HAP-1 (cell line): ENCODE data around the gene GPR32.
"Not testable (repeated sequence)": the region's sequence is repeated elsewhere in the genome, so short reads cannot be mapped to it uniquely, and the experiment has no call there.

ENCODE experiments used
- DNase-seq, 2 experiments: peaks; one replicate each; pipeline ENCODE4 v3.0.0-alpha.2; 2016 to 2020; ENCODE audit warnings: low spot score in 2 of 2
- H3K27me3 ChIP-seq: fragments of 250-450 bp; sonication (Bioruptor Pico); 2 replicates; pipeline ENCODE4 v1.5.1; 2020; ENCODE audit warnings: low read depth, mild to moderate bottlenecking, moderate library complexity
- H3K36me3 ChIP-seq: fragments of 250-450 bp; sonication (Bioruptor Pico); replicated peaks from 2 replicates; pipeline ENCODE4 v1.5.1; 2020; ENCODE audit warnings: mild to moderate bottlenecking
- H3K4me1 ChIP-seq: fragments of 250-450 bp; sonication (Bioruptor Pico); 2 replicates; pipeline ENCODE4 v1.5.1; 2020; ENCODE audit warnings: mild to moderate bottlenecking
- H3K4me3 ChIP-seq: fragments of 250-450 bp; sonication (Bioruptor Pico); 2 replicates; pipeline ENCODE4 v1.5.1; 2020; ENCODE audit warnings: mild to moderate bottlenecking, moderate library complexity
- H3K9me3 ChIP-seq: fragments of 250-450 bp; sonication (Bioruptor Pico); 2 replicates; pipeline ENCODE4 v1.5.1; 2020; ENCODE audit warnings: mild to moderate bottlenecking, moderate library complexity
- in situ Hi-C: fragments of 300-500 bp; cut with MboI; formaldehyde crosslinking; loops from 3 replicates; pipeline ENCODE4 v1.14.3; 2020; ENCODE audit warnings: low sequenced_read_pairs, inconsistent platforms, mixed read lengths

The GPR32 gene

DNA sequence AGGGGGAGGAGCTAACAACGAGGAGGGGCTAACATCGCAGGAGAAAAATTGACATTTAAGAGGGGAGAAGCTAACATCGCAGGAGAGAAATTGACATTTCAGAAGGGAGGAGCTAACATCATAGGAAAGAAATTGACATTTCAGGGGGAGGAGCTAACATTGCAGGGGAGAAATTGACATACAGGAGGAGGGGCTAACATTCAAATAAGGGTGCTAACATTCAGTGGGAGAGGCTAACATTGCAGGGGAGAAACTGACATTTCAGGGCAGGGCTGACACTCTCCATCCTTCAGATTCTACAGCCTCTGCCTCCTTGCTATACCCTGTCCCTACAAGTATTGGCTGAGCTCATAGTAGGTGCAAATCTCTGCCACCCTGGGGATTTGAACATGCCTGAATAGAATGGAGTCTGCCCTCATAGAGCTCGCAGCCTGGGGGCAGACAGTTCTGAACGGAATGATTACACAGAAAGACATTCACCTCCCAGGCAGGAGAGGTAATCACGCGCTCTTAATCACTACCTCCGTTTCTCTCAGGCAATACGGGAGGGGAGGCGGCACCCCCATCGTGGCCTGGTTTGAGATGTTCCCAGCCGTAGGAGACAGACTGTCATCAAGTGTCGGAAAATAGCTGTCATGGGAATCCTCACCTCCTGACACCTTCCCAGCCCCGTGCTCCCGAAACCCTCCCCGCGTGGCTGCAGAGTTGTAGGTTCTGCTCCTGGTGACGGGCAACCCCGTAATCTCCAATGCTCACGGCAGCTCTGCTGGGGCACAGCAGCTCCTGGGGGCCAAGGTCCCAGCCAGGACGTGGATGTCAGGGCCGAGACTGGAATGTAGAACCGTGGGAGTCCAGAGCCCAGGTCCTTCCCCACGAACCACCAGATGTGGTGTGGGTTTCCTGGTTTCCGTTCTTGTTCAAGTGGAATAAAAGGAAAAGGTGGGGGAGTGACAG is 9.5 kb downstream of the GPR32 start:
- no peaks in the 10 kb centered on the region for H3K36me3 ChIP-seq
- H3K9me3 ChIP-seq = no peaks in the 10 kb centered on the region
- in situ Hi-C loops = loop anchor here (5.0 to 10.0 kb wide), 2 partner anchors 242 to 405 kb away; partner anchors contain the start of gene NR1H2
- no peak overlapping the region for H3K4me3 ChIP-seq
- H3K27me3 ChIP-seq = peaks cover 39% of the 10 kb centered on the region
- no peak for DNase-seq
- H3K4me1 ChIP-seq = no peaks in the 10 kb centered on the region; the same call in 1 of the 2 replicates

DNA sequence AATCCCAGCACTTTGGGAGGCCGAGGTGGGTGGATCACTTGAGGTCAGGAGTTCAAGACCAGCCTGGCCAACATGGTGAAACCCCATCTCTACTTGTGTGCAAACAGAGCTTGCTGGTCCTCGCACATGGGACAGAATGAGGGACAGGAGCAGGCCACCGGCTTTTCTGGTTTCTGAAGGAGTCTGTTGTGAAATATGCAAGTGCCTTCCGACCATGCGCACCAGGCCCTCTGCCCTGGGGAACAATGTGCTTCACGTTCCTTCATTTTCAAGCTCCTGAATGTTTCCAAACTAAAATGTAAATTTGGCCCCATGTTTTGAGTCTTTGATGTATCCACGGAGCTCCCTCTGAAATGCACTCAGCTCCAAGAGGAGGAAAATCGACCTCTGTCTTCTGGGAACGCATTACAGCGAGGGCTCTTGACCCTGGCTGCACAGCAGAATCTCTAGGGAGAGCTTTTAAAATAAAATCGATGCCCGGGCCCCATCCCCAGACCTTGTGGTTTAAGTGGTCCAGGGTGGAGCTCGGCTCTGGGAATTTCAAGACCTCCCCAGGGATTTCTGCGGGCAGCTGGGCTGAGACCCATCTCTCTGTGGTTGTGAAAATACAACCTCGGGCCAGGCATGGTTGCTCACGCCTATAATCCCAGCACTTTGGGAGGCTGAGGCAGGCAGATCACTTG is 10.6 kb downstream of the GPR32 start:
- in situ Hi-C loops = loop anchor here (10.0 kb wide), 1 partner anchor 406 kb away; the partner anchor contains the start of gene NR1H2
- DNase-seq = no peak
- Histone ChIP-seq H3K4me1 (no peaks in the 10 kb centered on the region; the same call in 1 of the 2 replicates), H3K4me3 (no peak overlapping the region), H3K27me3 (peaks cover 36% of the 10 kb centered on the region), H3K36me3 (no peaks in the 10 kb centered on the region), H3K9me3 (no peaks in the 10 kb centered on the region)

DNA sequence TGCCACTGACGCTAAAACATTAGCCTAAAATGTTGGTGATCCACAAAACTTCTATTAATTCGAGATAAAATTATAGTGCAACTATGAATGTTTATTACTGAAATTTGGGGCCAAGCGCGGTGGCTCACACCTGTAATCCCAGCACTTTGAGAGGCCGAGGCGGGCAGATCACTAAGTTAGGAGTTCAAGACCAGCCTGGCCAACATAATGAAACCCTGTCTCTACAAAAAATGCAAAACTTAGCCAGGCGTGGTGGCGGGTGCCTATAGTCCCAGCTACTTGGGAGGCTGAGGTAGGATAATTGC is 13.5 kb downstream of the GPR32 start:
- not testable (repeated sequence) for DNase-seq
- in situ Hi-C loops = loop anchor here (10.0 kb wide), 1 partner anchor 409 kb away; the partner anchor contains the start of gene NR1H2

GRCh38 chr19:50784710-50785109 is 14.4 kb downstream of the GPR32 start:
- Histone ChIP-seq H3K36me3 (no peaks in the 10 kb centered on the region), H3K9me3 (no peaks in the 10 kb centered on the region)
- no peak for DNase-seq

More for the DNA sequence above, 13.5 kb downstream of the GPR32 start:
- not testable (repeated sequence) for H3K36me3 ChIP-seq, H3K9me3 ChIP-seq, H3K4me3 ChIP-seq, H3K4me1 ChIP-seq
- H3K27me3 ChIP-seq = peaks cover 19% of the 10 kb centered on the region

GRCh38 chr19:50785329-50785728 is 15.1 kb downstream of the GPR32 start:
- in situ Hi-C loops = loop anchor here (10.0 kb wide), 1 partner anchor 411 kb away; the partner anchor contains the start of gene NR1H2
- no peaks in the 10 kb centered on the region for H3K4me1 ChIP-seq
- no peaks in the 10 kb centered on the region for H3K9me3 ChIP-seq
- H3K4me3 ChIP-seq = no peak overlapping the region
- H3K27me3 ChIP-seq = peaks cover 5% of the 10 kb centered on the region
- H3K36me3 ChIP-seq = no peaks in the 10 kb centered on the region
- no peak for DNase-seq

More at GRCh38 chr19:50784710-50785109, 14.4 kb downstream of the GPR32 start:
- no peak overlapping the region for H3K4me3 ChIP-seq
- in situ Hi-C loops = loop anchor here (10.0 kb wide), 1 partner anchor 410 kb away; the partner anchor contains the start of gene NR1H2
- no peaks in the 10 kb centered on the region for H3K4me1 ChIP-seq
- H3K27me3 ChIP-seq = peaks cover 11% of the 10 kb centered on the region

DNA sequence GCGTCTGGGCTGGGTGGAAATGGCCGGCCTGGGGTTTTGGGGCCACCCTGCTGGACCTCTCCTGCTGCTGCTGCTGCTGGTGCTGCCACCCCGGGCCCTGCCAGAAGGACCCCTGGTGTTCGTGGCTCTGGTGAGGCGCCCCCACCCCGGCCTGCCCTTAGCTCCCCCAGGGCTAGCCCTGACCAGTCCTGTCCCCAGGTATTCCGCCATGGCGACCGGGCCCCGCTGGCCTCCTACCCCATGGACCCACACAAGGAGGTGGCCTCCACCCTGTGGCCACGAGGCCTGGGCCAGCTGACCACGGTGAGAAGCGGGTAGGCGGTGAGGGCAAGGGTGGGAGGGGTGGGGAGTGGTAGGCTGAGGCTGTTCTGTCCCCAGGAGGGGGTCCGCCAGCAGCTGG is 20.1 kb downstream of the GPR32 start, which contains the start of gene ACP4:
Gene ACP4 (plus strand): TSS at position 20 of the 400 bp plus-strand sequence. CDS start 0 bp downstream, at position 20.
- H3K27me3 ChIP-seq = no peaks in the 10 kb centered on the region
- DNase-seq = no peak
- H3K4me1 ChIP-seq = no peaks in the 10 kb centered on the region
- H3K9me3 ChIP-seq = no peaks in the 10 kb centered on the region
- in situ Hi-C loops = no loop called here
- no peak within 1 kb of the TSS for H3K4me3 ChIP-seq
- H3K36me3 ChIP-seq = no peaks in the 10 kb centered on the region; the same call in 1 of the 2 replicates

DNA sequence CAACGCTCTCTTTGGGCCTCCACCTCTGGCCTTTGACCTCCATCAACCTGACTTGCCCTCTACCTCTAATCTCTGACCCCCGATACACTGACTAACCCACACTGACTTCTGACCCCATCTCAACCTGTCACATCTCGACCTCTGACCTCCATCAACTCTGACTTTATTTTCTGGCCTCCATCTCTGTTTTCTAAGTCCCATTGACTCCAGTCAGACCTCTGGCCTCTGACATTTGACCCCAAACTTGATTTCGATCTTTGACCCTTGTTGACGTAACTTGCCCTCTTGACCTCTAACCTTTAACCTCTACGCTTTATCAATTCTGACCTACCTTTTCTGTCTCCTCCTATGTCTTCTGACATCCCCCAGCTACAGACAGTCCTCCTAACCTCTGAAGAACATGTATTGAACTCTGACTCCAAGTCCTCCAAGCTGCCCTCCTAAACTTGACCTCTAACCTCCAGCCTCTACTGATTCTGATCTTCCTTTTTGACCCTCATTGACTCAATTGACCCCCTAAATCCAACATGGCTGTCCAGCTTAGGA is 20.7 kb downstream of the GPR32 start:
- no peaks in the 10 kb centered on the region for H3K27me3 ChIP-seq
- no peak for DNase-seq
- no peaks in the 10 kb centered on the region; the same call in 1 of the 2 replicates for H3K36me3 ChIP-seq
- H3K4me1 ChIP-seq = no peaks in the 10 kb centered on the region
- in situ Hi-C loops = no loop called here
- no peaks in the 10 kb centered on the region for H3K9me3 ChIP-seq
- H3K4me3 ChIP-seq = no peak overlapping the region

- no peak overlapping the region for H3K4me3 ChIP-seq
- peaks cover 3% of the 10 kb centered on the region; the same call in 1 of the 2 replicates for H3K36me3 ChIP-seq
- H3K27me3 ChIP-seq = no peaks in the 10 kb centered on the region
- no peaks in the 10 kb centered on the region for H3K4me1 ChIP-seq
- in situ Hi-C loops = no loop called here
- no peaks in the 10 kb centered on the region for H3K9me3 ChIP-seq
- no peak for DNase-seq
Observed at GRCh38 chr19:50791594-50792271, 21.5 kb downstream of the GPR32 start.

- Histone ChIP-seq H3K9me3 (no peaks in the 10 kb centered on the region), H3K4me3 (no peak overlapping the region), H3K4me1 (no peaks in the 10 kb centered on the region), H3K36me3 (peaks cover 11% of the 10 kb centered on the region), H3K27me3 (no peaks in the 10 kb centered on the region)
- in situ Hi-C loops = no loop called here
- no peak for DNase-seq
Observed at GRCh38 chr19:50792272-50793250, 22.3 kb downstream of the GPR32 start.

DNA sequence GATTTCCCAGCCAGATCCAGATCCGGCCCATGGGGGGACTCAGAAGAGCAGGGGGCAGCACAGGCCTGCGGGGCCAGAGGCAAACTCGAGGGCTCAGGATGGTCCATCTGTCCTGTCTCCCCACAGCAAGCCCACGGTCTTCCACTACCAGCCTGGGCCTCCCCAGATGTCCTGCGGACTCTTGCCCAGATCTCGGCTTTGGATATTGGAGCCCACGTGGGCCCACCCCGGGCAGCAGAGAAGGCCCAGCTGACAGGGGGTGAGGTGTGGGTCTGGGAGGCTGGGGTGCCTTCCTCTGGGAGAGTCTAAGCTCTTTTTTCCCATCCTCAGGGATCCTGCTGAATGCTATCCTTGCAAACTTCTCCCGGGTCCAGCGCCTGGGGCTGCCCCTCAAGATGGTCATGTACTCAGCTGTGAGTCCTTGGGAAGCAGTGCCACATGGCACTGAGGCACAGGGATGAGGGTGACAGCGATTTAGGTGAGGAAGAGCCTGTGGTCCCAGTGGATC is 23.3 kb downstream of the GPR32 start:
- H3K9me3 ChIP-seq = no peaks in the 10 kb centered on the region
- in situ Hi-C loops = no loop called here
- no peak for DNase-seq

DNA sequence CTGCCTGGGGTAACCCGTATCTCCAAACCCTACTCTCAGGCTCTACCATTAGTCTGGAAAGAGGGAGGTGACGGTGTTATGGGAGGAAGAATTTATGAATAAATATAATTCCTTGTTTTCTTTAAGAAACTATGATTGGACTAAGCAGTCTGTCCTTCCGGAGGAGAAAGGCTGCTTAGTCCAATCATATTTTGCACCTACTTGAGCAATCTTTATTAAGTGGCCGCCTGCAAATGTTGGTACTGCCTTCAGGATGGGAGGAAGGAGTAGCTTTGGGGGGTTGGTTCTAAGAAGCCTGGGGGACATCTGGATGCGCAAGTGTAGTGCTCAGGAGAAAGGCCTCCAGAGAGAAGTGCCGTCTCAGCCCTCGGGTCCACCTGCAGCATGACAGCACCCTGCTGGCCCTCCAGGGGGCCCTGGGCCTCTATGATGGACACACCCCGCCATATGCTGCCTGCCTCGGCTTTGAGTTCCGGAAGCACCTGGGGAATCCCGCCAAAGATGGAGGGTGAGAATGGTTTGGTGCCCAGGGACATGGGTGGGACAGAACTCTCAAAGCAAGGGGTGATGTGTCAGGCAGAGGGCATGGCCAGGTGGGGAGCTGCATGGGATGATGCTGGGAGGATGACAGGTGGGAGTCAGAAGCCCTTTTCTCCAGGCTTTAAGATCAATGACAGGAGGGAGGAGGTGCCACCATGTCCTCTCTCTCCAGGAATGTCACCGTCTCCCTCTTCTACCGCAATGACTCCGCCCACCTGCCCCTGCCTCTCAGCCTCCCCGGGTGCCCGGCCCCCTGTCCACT is 24.0 kb downstream of the GPR32 start:
- DNase-seq = peak; percentile 30 to 69
- Histone ChIP-seq H3K9me3 (no peaks in the 10 kb centered on the region), H3K36me3 (peaks cover 28% of the 10 kb centered on the region), H3K27me3 (no peaks in the 10 kb centered on the region), H3K4me1 (no peaks in the 10 kb centered on the region), H3K4me3 (no peak overlapping the region)
- in situ Hi-C loops = no loop called here

More for the DNA sequence above, 23.3 kb downstream of the GPR32 start:
- H3K36me3 ChIP-seq = peaks cover 21% of the 10 kb centered on the region
- H3K4me1 ChIP-seq = no peaks in the 10 kb centered on the region
- no peak overlapping the region for H3K4me3 ChIP-seq
- H3K27me3 ChIP-seq = no peaks in the 10 kb centered on the region
